Keratinocyte (primary cell): ENCODE measurements around the gene ULK2. TPM values are rescaled to one million over a fixed set of nuclear protein-coding genes. Genes with fewer than 3 reads are reported as not detected.

Experiments used
- DNase-seq: peaks from one replicate; pipeline ENCODE4 v3.0.0-alpha.2; 2011; ENCODE audit warnings: low read depth, missing footprints, low spot score
- FAIRE-seq: peaks from 2 replicates; lab custom pipeline; 2011; peaks lifted over from hg19 to GRCh38; lab: Jason Lieb, UNC
- H2AFZ ChIP-seq: 2 replicates; pipeline ENCODE4 v1.6.0; 2012; ENCODE audit warnings: low read length, control low read depth, inconsistent platforms; ENCODE audit not compliant: control insufficient read depth
- H3K27ac ChIP-seq: 2 replicates; pipeline ENCODE4 v1.5.1; 2011; ENCODE audit warnings: low read length; ENCODE audit not compliant: control insufficient read depth, insufficient read depth
- H3K27me3 ChIP-seq: 3 replicates; pipeline ENCODE4 v1.6.0; 2011; ENCODE audit warnings: low read length; ENCODE audit not compliant: control insufficient read depth, insufficient read depth; ENCODE audit errors: extremely low read depth
- H3K36me3 ChIP-seq, 2 experiments: 2 replicates in 1 of 2; 3 replicates in 1 of 2; pipeline ENCODE4 v1.5.1; 2011; ENCODE audit warnings: low read length in 2 of 2, mild to moderate bottlenecking in 1 of 2; ENCODE audit not compliant: control insufficient read depth in 2 of 2, insufficient read depth in 2 of 2; ENCODE audit errors: extremely low read depth in 1 of 2
- H3K4me1 ChIP-seq: 3 replicates; pipeline ENCODE4 v1.5.1; 2011; ENCODE audit warnings: low read length; ENCODE audit not compliant: control insufficient read depth, insufficient read depth; ENCODE audit errors: extremely low read depth
- H3K4me2 ChIP-seq: 3 replicates; pipeline ENCODE4 v1.6.0; 2011; ENCODE audit warnings: low read depth, low read length; ENCODE audit not compliant: control insufficient read depth, insufficient read depth; ENCODE audit errors: extremely low read depth
- H3K4me3 ChIP-seq, 3 experiments: fragments of 200-600 bp in 1 of 3; sonication (generic) in 1 of 3; 2 replicates in 2 of 3; 3 replicates in 1 of 3; pipeline ENCODE4 v1.5.1; 2011 to 2016; ENCODE audit warnings: low read length in 3 of 3, mild to moderate bottlenecking in 3 of 3, control low read depth in 2 of 3, inconsistent platforms in 1 of 3, low read depth in 1 of 3, mixed read lengths in 1 of 3, mixed run types in 1 of 3, moderate library complexity in 1 of 3; ENCODE audit not compliant: control insufficient read depth in 2 of 3, insufficient read depth in 2 of 3; ENCODE audit errors: extremely low read depth in 1 of 3
- H3K79me2 ChIP-seq: 2 replicates; pipeline ENCODE4 v1.6.0; 2012; ENCODE audit warnings: low read length; ENCODE audit not compliant: control insufficient read depth, insufficient read depth
- H3K9ac ChIP-seq: 3 replicates; pipeline ENCODE4 v1.6.0; 2011; ENCODE audit warnings: low read length; ENCODE audit not compliant: control insufficient read depth, insufficient read depth; ENCODE audit errors: extremely low read depth
- H3K9me1 ChIP-seq: 3 replicates; pipeline ENCODE4 v1.6.0; 2011; ENCODE audit warnings: low read length; ENCODE audit not compliant: control insufficient read depth, insufficient read depth; ENCODE audit errors: extremely low read depth
- H3K9me3 ChIP-seq: 2 replicates; pipeline ENCODE4 v1.5.1; 2012; ENCODE audit warnings: low read depth, low read length; ENCODE audit not compliant: control insufficient read depth
- H4K20me1 ChIP-seq: 3 replicates; pipeline ENCODE4 v1.6.0; 2011; ENCODE audit warnings: low read length; ENCODE audit not compliant: control insufficient read depth, insufficient read depth; ENCODE audit errors: extremely low read depth
- EZH2 ChIP-seq: IDR thresholded peaks from one replicate; pipeline ENCODE4 v1.6.1; 2012; ENCODE audit warnings: inconsistent platforms, mild to moderate bottlenecking, low read length, moderate library complexity
- dilution Hi-C: fragments of 300-500 bp; cut with MboI; formaldehyde crosslinking; loops from one replicate; pipeline ENCODE4 v1.7.0; 2020; ENCODE audit warnings: low sequenced_read_pairs; ENCODE audit not compliant: extremely low pct_ligation_motif_present
- polyA plus RNA-seq, 5 experiments: library from polyadenylated mRNA; depleted of rRNA in 3 of 5; stranded (reverse) in 3 of 5; stranded (forward) in 1 of 5; unstranded in 1 of 5; fragments of >200 nt; gene quantifications; 1 replicate in 1 of 5; 2 replicates in 3 of 5; 3 replicates in 1 of 5; pipeline versions ENCODE4 v1.2.1 to v1.2.3, GENCODE V29; 2011 to 2012; ENCODE audit warnings: missing spikeins in 2 of 5, low read depth in 1 of 5, low replicate concordance in 1 of 5
- TF ChIP-seq, protein P1 (sequence below), 3 experiments: IDR thresholded peaks in 1 of 3; conservative IDR thresholded peaks in 1 of 3; optimal IDR thresholded peaks in 1 of 3; 2 replicates in 2 of 3; 3 replicates in 1 of 3; pipeline versions ENCODE3 to v1.5.1; 2011; ENCODE audit warnings: low read length in 3 of 3, mild to moderate bottlenecking in 3 of 3, moderate library complexity in 2 of 3, control low read depth in 1 of 3, inconsistent platforms in 1 of 3; ENCODE audit not compliant: insufficient read depth in 2 of 3; ENCODE audit errors: extremely low read depth in 1 of 3

ULK2 gene
- polyA plus RNA-seq, 1 donor (not counting 4 experiments of a cell fraction or from before 2014, with no cell fraction given): 22.1 TPM

DNA sequence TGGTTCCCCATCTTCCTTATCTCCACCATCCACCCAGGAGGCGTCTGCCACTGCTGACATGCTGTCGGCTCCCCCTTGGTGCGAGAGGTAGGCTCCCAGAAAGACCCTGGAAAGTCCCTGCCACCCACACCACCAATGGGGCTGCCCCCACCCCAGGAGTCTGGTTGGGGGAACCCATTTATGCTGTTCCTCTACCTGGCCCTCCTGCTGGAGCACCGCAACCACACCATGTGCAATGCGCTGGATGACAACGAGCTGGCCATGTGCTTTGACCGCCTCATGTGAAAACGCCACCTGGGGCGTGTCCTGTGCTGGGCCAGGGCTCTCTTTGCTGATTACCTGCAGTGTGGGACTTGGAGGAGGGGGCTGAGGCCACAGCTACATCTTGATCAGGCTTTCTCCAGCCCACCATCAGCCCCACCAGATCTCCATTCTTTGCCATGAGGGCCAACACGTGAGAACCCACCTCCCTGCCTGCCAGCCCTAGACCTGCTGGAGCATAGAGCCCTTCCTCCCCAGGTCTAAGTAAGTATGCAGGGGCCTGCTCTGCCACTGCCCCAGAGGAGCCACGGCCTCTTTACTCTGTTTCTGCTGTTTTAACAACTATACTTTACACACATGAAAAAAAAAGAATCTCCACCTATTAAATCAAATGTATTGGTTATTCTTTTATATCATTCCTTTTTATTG is 111.8 kb downstream of the ULK2 start:
- Histone ChIP-seq H3K4me1 (peaks cover 29% of the 10 kb centered on the region), H3K36me3 (no peaks in the 10 kb centered on the region), H3K27ac (no peak overlapping the region), H3K9ac (no peak overlapping the region), H4K20me1 (no peaks in the 10 kb centered on the region), H2AFZ (no peak overlapping the region), H3K79me2 (no peaks in the 10 kb centered on the region), H3K4me3 (no peak overlapping the region), H3K4me2 (no peak overlapping the region), H3K9me3 (no peaks in the 10 kb centered on the region), H3K9me1 (no peaks in the 10 kb centered on the region), H3K27me3 (no peaks in the 10 kb centered on the region)
- no peak for DNase-seq
- dilution Hi-C loops: no loop called here
- no peak for FAIRE-seq
- TF ChIP-seq, protein P1, sequence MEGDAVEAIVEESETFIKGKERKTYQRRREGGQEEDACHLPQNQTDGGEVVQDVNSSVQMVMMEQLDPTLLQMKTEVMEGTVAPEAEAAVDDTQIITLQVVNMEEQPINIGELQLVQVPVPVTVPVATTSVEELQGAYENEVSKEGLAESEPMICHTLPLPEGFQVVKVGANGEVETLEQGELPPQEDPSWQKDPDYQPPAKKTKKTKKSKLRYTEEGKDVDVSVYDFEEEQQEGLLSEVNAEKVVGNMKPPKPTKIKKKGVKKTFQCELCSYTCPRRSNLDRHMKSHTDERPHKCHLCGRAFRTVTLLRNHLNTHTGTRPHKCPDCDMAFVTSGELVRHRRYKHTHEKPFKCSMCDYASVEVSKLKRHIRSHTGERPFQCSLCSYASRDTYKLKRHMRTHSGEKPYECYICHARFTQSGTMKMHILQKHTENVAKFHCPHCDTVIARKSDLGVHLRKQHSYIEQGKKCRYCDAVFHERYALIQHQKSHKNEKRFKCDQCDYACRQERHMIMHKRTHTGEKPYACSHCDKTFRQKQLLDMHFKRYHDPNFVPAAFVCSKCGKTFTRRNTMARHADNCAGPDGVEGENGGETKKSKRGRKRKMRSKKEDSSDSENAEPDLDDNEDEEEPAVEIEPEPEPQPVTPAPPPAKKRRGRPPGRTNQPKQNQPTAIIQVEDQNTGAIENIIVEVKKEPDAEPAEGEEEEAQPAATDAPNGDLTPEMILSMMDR (optimal IDR thresholded peaks at IDR 0.05 in 1 of 3, IDR thresholded peaks at IDR 0.05 in 1 of 3, conservative IDR thresholded peaks at IDR 0.05 in 1 of 3; ENCODE audit: extremely low read depth in 1 of 3, insufficient read depth in 2 of 3, low read length in 3 of 3): no peak

GRCh38 chr17:19755392-19755791 is 112.3 kb downstream of the ULK2 start:
- Histone ChIP-seq H2AFZ (no peak overlapping the region), H3K9ac (no peak overlapping the region), H3K4me3 (no peak overlapping the region), H3K4me1 (peaks cover 35% of the 10 kb centered on the region), H3K9me1 (no peaks in the 10 kb centered on the region), H3K79me2 (no peaks in the 10 kb centered on the region), H4K20me1 (no peaks in the 10 kb centered on the region), H3K27me3 (no peaks in the 10 kb centered on the region), H3K27ac (no peak overlapping the region), H3K4me2 (no peak overlapping the region), H3K36me3 (no peaks in the 10 kb centered on the region), H3K9me3 (no peaks in the 10 kb centered on the region)
- DNase-seq: no peak
- TF ChIP-seq, protein P1 (optimal IDR thresholded peaks at IDR 0.05 in 1 of 3, IDR thresholded peaks at IDR 0.05 in 1 of 3, conservative IDR thresholded peaks at IDR 0.05 in 1 of 3; ENCODE audit: extremely low read depth in 1 of 3, insufficient read depth in 2 of 3, low read length in 3 of 3): no peak
- TF ChIP-seq EZH2: no peak
- dilution Hi-C loops: no loop called here
- FAIRE-seq: no peak
